Measurements from ENCODE around the gene TSC22D3. TPM values are rescaled to one million over a fixed set of nuclear protein-coding genes. Genes with fewer than 3 reads are reported as not detected.

TSC22D3 gene
- polyA plus RNA-seq, 1 of the 3 experiments (the other 2 are of a cell fraction), result 9.2 TPM

DNA sequence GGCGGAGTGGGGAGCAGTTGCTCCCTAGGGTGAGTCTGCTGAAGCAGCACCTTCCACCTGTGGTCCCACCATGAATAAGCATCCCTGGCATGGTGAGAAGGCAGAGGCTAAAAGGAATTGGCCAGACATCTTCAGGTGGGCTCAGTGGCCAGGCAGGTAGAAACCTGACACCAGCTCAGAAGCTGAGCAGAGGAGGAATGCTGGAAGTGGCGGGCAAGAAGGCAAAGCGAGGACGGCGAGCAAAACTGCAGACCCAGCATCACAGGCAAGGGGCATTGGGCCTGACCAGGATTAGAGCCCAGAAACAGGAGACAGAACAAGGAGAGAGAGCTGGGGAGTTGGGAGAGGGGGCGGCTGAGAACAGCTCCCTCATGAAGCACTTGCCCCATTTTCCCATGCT is 25.3 kb downstream of the TSC22D3 start:
- H3K9me3 ChIP-seq, result no peaks in the 10 kb centered on the region
- ChIA-PET CTCF (interaction anchor here (0.6 to 1.0 kb wide), 2 partner anchors 10 to 31 kb away, joined by 3 read pairs; no protein-coding TSS in a partner anchor), POLR2A (no interaction called here)
- WGBS (ENCODE audit: low lambda C conversion rate), result 52% methylated on average over 6 of the region's 6 CpGs
- H3K4me2 ChIP-seq, result no peak overlapping the region
- no peaks in the 10 kb centered on the region; a peak in 1 of 4 replicates for H3K4me1 ChIP-seq (ENCODE audit: control insufficient read depth in 1 of 2, insufficient read depth in 2 of 2, low read depth in 1 of 2, low read length in 1 of 2)
- no peaks in the 10 kb centered on the region for H3K36me3 ChIP-seq (replicated peaks in 1 of 2; ENCODE audit: control insufficient read depth in 1 of 2, insufficient read depth in 2 of 2, low read length in 1 of 2)
- H3K27me3 ChIP-seq (ENCODE audit: insufficient read depth), result peaks cover 42% of the 10 kb centered on the region
- no peak overlapping the region for H3K9ac ChIP-seq
- no peak overlapping the region for H3K27ac ChIP-seq (ENCODE audit: low read depth in 2 of 2, low read length in 1 of 2)
- no peaks in the 10 kb centered on the region for H3K79me2 ChIP-seq (ENCODE audit: insufficient read depth)
- TF ChIP-seq JUND (IDR thresholded peaks at IDR 0.05) (no peak), EP300 (IDR thresholded peaks at IDR 0.05; ENCODE audit: borderline replicate concordance in 1 of 2, low read depth in 1 of 2, low read length in 1 of 2) (no peak), TCF12 (IDR thresholded peaks at IDR 0.05) (no peak), EZH2phosphoT487 (IDR thresholded peaks at IDR 0.05; ENCODE audit: borderline replicate concordance, low read depth) (no peak), TEAD4 (IDR thresholded peaks at IDR 0.05; ENCODE audit: borderline replicate concordance, insufficient read depth) (no peak), RXRA (IDR thresholded peaks at IDR 0.05; ENCODE audit: borderline replicate concordance, low read depth) (no peak), SMC3 (IDR thresholded peaks at IDR 0.05; ENCODE audit: low read depth, low read length) (no peak), TAF1 (IDR thresholded peaks at IDR 0.05; ENCODE audit: borderline replicate concordance, low read depth, low read length) (no peak), GATA2 (CRISPR knock-in tag; IDR thresholded peaks at IDR 0.05) (no peak), POLR2AphosphoS5 (IDR thresholded peaks at IDR 0.05; ENCODE audit: low read depth, low read length) (no peak), RAD21 (IDR thresholded peaks at IDR 0.05; ENCODE audit: low read length) (no peak), CHD2 (IDR thresholded peaks at IDR 0.05; ENCODE audit: low read length, partially characterized antibody) (no peak), SIN3A (IDR thresholded peaks at IDR 0.05; ENCODE audit: borderline replicate concordance, low read depth, low read length) (no peak), NRF1 (IDR thresholded peaks at IDR 0.05; ENCODE audit: low read depth, low read length) (no peak)
- TF ChIP-seq, protein P1, sequence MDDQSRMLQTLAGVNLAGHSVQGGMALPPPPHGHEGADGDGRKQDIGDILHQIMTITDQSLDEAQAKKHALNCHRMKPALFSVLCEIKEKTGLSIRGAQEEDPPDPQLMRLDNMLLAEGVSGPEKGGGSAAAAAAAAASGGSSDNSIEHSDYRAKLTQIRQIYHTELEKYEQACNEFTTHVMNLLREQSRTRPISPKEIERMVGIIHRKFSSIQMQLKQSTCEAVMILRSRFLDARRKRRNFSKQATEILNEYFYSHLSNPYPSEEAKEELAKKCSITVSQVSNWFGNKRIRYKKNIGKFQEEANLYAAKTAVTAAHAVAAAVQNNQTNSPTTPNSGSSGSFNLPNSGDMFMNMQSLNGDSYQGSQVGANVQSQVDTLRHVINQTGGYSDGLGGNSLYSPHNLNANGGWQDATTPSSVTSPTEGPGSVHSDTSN (IDR thresholded peaks at IDR 0.05), result no peak
- TF ChIP-seq, protein P2, sequence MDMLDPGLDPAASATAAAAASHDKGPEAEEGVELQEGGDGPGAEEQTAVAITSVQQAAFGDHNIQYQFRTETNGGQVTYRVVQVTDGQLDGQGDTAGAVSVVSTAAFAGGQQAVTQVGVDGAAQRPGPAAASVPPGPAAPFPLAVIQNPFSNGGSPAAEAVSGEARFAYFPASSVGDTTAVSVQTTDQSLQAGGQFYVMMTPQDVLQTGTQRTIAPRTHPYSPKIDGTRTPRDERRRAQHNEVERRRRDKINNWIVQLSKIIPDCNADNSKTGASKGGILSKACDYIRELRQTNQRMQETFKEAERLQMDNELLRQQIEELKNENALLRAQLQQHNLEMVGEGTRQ (IDR thresholded peaks at IDR 0.05; ENCODE audit: borderline replicate concordance, low read depth, low read length), result no peak
- TF ChIP-seq, protein P3, sequence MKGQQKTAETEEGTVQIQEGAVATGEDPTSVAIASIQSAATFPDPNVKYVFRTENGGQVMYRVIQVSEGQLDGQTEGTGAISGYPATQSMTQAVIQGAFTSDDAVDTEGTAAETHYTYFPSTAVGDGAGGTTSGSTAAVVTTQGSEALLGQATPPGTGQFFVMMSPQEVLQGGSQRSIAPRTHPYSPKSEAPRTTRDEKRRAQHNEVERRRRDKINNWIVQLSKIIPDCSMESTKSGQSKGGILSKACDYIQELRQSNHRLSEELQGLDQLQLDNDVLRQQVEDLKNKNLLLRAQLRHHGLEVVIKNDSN (IDR thresholded peaks at IDR 0.05; ENCODE audit: borderline replicate concordance, low read depth), result no peak
- TF ChIP-seq, protein P4, sequence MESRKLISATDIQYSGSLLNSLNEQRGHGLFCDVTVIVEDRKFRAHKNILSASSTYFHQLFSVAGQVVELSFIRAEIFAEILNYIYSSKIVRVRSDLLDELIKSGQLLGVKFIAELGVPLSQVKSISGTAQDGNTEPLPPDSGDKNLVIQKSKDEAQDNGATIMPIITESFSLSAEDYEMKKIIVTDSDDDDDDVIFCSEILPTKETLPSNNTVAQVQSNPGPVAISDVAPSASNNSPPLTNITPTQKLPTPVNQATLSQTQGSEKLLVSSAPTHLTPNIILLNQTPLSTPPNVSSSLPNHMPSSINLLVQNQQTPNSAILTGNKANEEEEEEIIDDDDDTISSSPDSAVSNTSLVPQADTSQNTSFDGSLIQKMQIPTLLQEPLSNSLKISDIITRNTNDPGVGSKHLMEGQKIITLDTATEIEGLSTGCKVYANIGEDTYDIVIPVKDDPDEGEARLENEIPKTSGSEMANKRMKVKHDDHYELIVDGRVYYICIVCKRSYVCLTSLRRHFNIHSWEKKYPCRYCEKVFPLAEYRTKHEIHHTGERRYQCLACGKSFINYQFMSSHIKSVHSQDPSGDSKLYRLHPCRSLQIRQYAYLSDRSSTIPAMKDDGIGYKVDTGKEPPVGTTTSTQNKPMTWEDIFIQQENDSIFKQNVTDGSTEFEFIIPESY (IDR thresholded peaks at IDR 0.05; ENCODE audit: borderline replicate concordance, low read depth), result no peak
- TF ChIP-seq, protein P5, sequence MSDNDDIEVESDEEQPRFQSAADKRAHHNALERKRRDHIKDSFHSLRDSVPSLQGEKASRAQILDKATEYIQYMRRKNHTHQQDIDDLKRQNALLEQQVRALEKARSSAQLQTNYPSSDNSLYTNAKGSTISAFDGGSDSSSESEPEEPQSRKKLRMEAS (IDR thresholded peaks at IDR 0.05; ENCODE audit: low read depth), result no peak
- DNase-seq, result no peak
- H3K9me2 ChIP-seq, result no peaks in the 10 kb centered on the region
- H3K4me3 ChIP-seq (ENCODE audit: low read depth in 2 of 2, low read length in 1 of 2), result no peak overlapping the region
- H2AFZ ChIP-seq (ENCODE audit: low read depth), result no peak overlapping the region
- no peaks in the 10 kb centered on the region for H4K20me1 ChIP-seq (ENCODE audit: insufficient read depth)
- no peaks in the 10 kb centered on the region for H3F3A ChIP-seq (replicated peaks; ENCODE audit: insufficient read depth)

Measured in SK-N-SH (cell line).